ENCODE data around the gene ALDH7A1. TPM values are rescaled to one million over a fixed set of nuclear protein-coding genes. Genes with fewer than 3 reads are reported as not detected.
"Not testable (repeated sequence)": the region's sequence is repeated elsewhere in the genome, so short reads cannot be mapped to it uniquely, and the experiment has no call there.

The ALDH7A1 gene
- total RNA-seq, 1 donor from 2014 or later: 90.6 TPM

DNA sequence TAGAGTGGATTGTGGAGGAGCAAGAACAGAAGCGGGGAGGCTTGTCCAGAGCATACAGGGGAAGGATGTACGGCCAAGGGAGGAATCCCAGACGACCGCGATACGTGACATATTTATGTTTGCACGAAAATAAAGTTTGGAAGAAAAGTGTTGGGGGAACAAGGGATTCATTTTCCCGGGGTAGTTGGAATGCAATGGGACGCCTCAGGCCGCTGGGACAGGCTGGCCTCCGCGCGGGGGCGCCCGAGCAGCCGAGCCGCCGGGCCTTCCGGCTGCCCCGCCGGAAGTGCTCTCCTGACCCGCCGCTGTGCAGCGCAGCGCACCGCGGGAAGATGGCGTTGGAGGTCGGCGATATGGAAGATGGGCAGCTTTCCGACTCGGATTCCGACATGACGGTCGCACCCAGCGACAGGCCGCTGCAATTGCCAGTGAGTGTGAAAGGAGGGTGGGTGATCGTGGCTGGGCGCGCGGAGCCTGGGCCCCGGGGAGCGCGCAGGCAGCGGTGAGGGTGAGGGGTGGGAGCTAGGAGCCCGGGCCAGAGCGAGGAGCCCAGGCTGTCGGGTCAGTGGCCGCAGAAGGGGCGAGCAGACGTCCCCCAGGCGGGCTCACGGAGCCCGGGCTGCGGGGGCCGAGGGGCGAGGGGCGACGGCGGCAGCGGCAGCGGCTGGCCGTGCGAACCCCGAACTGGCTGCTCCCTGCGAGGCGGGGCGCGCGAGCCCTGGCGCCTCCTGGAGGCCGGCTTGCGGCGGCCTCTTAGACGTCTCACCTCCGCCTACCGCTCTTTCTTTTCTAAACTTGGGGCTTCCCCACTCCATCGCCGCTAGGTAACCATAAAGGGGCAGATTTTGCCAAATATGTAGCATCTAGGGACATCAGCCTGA, 5.9 kb upstream of the ALDH7A1 start, which contains the start of gene PHAX:
Gene PHAX, plus strand, starts transcription at position 317 of the 881 bp plus-strand sequence. Its CDS starts 16 bp downstream, at position 333.
- Histone ChIP-seq H3K27me3 (ENCODE audit: insufficient read depth, low read length) (no peaks in the 10 kb centered on the region), H2AFZ (ENCODE audit: low read depth, low read length) (peak within 1 kb of the TSS; percentile 96), H3K4me3 (ENCODE audit: insufficient read depth, low read depth, low read length) (peak within 1 kb of the TSS; percentile 87), H3K4me1 (ENCODE audit: insufficient read depth, low read length) (peaks cover 5% of the 10 kb centered on the region), H3K9me3 (ENCODE audit: insufficient read depth, low read depth, low read length) (no peaks in the 10 kb centered on the region), H3K4me2 (ENCODE audit: low read length) (peak within 1 kb of the TSS; percentile 85), H3K79me2 (ENCODE audit: insufficient read depth, low read length) (peaks cover 49% of the 10 kb centered on the region), H3K36me3 (ENCODE audit: insufficient read depth, low read length) (peaks cover 11% of the 10 kb centered on the region), H3K27ac (ENCODE audit: low read depth, low read length) (peak within 1 kb of the TSS; percentile 88), H3K9ac (ENCODE audit: low read length) (peak within 1 kb of the TSS; percentile 92), H4K20me1 (ENCODE audit: insufficient read depth, low read length) (peaks cover 24% of the 10 kb centered on the region)
- DNase-seq (ENCODE audit: low read depth) (peak; percentile 64), FAIRE-seq (no peak)
- H3K27me3 Mint-ChIP-seq (ENCODE audit: low read depth, unreplicated experiment): no peaks in the 10 kb centered on the region
- H3K36me3 Mint-ChIP-seq (ENCODE audit: low read depth, unreplicated experiment): peaks cover 7% of the 10 kb centered on the region
- H3K4me3 Mint-ChIP-seq (ENCODE audit: unreplicated experiment): peak within 1 kb of the TSS; percentile 99
- TF ChIP-seq, protein P1, sequence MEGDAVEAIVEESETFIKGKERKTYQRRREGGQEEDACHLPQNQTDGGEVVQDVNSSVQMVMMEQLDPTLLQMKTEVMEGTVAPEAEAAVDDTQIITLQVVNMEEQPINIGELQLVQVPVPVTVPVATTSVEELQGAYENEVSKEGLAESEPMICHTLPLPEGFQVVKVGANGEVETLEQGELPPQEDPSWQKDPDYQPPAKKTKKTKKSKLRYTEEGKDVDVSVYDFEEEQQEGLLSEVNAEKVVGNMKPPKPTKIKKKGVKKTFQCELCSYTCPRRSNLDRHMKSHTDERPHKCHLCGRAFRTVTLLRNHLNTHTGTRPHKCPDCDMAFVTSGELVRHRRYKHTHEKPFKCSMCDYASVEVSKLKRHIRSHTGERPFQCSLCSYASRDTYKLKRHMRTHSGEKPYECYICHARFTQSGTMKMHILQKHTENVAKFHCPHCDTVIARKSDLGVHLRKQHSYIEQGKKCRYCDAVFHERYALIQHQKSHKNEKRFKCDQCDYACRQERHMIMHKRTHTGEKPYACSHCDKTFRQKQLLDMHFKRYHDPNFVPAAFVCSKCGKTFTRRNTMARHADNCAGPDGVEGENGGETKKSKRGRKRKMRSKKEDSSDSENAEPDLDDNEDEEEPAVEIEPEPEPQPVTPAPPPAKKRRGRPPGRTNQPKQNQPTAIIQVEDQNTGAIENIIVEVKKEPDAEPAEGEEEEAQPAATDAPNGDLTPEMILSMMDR (IDR thresholded peaks at IDR 0.05; ENCODE audit: insufficient read depth, low read depth, low read length): peak; percentile 67
- no peak for TF ChIP-seq EZH2 (IDR thresholded peaks at IDR 0.05; ENCODE audit: insufficient read depth, low read length)
- no peaks in the 10 kb centered on the region for H3K9me3 Mint-ChIP-seq (ENCODE audit: unreplicated experiment)
- H3K27ac Mint-ChIP-seq (ENCODE audit: unreplicated experiment): peak within 1 kb of the TSS; percentile 94
- peaks cover 8% of the 10 kb centered on the region for H3K4me1 Mint-ChIP-seq (ENCODE audit: low read depth, unreplicated experiment)

DNA sequence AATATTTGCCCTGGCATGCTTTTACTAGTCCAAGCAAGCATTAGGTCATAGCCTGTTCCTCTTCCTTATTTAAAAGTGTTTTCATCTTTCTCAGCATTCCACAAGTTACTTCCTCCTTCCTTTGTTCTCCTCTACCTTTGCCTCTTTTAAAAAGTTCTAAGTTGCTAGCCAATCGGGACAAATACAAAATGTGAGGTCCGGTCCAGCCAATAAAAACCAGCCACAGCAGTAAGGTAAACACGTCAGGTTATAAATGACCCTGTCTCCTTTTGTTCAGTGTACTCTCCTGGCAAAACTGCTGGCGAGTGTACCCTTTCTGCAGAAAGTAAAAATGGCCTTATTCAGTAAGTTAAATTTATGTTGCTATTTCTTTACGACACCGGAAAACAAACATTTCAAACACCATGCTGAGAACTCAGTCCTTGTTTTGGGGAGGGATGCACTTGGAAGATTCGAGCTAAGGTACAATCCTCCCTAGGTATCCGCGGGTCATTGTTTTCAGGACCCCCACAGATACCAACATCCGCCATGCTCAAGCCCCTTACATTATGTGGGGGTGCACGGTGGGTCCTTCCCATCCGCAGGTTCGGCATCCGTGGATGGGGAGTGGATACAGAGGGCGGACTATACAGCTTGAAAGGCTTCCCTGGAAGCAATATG, 5.1 kb upstream of the ALDH7A1 start:
- peak overlapping the region; percentile 92 for H3K9ac ChIP-seq (ENCODE audit: low read length)
- H3K9me3 ChIP-seq (ENCODE audit: insufficient read depth, low read depth, low read length); H3K27me3 ChIP-seq (ENCODE audit: insufficient read depth, low read length); H3K4me1 ChIP-seq (ENCODE audit: insufficient read depth, low read length); FAIRE-seq; H3K4me1 Mint-ChIP-seq (ENCODE audit: low read depth, unreplicated experiment); H3K27me3 Mint-ChIP-seq (ENCODE audit: low read depth, unreplicated experiment); H3K9me3 Mint-ChIP-seq (ENCODE audit: unreplicated experiment); DNase-seq (ENCODE audit: low read depth); H3K36me3 ChIP-seq (ENCODE audit: insufficient read depth, low read length); H3K36me3 Mint-ChIP-seq (ENCODE audit: low read depth, unreplicated experiment): not testable (repeated sequence)
- peak overlapping the region; percentile 96 for H2AFZ ChIP-seq (ENCODE audit: low read depth, low read length)
- H3K79me2 ChIP-seq (ENCODE audit: insufficient read depth, low read length): peaks cover 41% of the 10 kb centered on the region
- peak overlapping the region; percentile 85 for H3K4me2 ChIP-seq (ENCODE audit: low read length)
- peak overlapping the region; percentile 87 for H3K4me3 ChIP-seq (ENCODE audit: insufficient read depth, low read depth, low read length)
- Mint-ChIP-seq H3K27ac (ENCODE audit: unreplicated experiment) (peak overlapping the region; percentile 67), H3K4me3 (ENCODE audit: unreplicated experiment) (peak overlapping the region; percentile 83)
- peaks cover 16% of the 10 kb centered on the region for H4K20me1 ChIP-seq (ENCODE audit: insufficient read depth, low read length)
- H3K27ac ChIP-seq (ENCODE audit: low read depth, low read length): peak overlapping the region; percentile 16

DNA sequence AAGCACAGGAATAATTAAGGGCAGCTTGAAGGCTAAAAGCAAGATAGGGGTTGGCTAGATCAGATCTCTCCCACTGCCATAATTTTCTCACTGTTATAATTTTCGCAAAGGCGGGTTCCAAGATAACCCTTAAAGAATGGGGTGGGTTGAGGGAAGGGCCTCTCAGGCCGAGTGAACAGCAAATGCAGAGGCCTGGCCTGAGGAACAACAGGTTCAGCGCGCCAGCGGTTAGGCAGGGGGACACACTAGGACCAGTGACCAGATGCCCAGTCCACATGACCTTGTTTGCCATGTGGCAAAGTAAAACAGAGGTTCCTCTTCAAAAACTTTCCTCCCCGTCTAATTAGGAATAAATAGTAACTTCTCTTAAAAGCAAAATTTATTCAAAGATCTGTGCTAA, 4.5 kb upstream of the ALDH7A1 start:
- H4K20me1 ChIP-seq (ENCODE audit: insufficient read depth, low read length): peaks cover 14% of the 10 kb centered on the region
- peaks cover 5% of the 10 kb centered on the region for H3K36me3 ChIP-seq (ENCODE audit: insufficient read depth, low read length)
- H3K79me2 ChIP-seq (ENCODE audit: insufficient read depth, low read length): peaks cover 37% of the 10 kb centered on the region
- H3K4me3 ChIP-seq (ENCODE audit: insufficient read depth, low read depth, low read length): no peak overlapping the region
- no peaks in the 10 kb centered on the region for H3K9me3 ChIP-seq (ENCODE audit: insufficient read depth, low read depth, low read length)
- no peaks in the 10 kb centered on the region for H3K27me3 ChIP-seq (ENCODE audit: insufficient read depth, low read length)
- Mint-ChIP-seq H3K4me3 (ENCODE audit: unreplicated experiment) (peak overlapping the region; percentile 83), H3K9me3 (ENCODE audit: unreplicated experiment) (no peaks in the 10 kb centered on the region), H3K27me3 (ENCODE audit: low read depth, unreplicated experiment) (no peaks in the 10 kb centered on the region), H3K27ac (ENCODE audit: unreplicated experiment) (peak overlapping the region; percentile 67), H3K4me1 (ENCODE audit: low read depth, unreplicated experiment) (peaks cover 5% of the 10 kb centered on the region), H3K36me3 (ENCODE audit: low read depth, unreplicated experiment) (peaks cover 5% of the 10 kb centered on the region)
- H3K9ac ChIP-seq (ENCODE audit: low read length): no peak overlapping the region
- H3K27ac ChIP-seq (ENCODE audit: low read depth, low read length): no peak overlapping the region
- TF ChIP-seq EZH2 (IDR thresholded peaks at IDR 0.05; ENCODE audit: insufficient read depth, low read length): no peak
- TF ChIP-seq, protein P1 (IDR thresholded peaks at IDR 0.05; ENCODE audit: insufficient read depth, low read depth, low read length): no peak
- DNase-seq (ENCODE audit: low read depth): no peak
- no peak overlapping the region for H3K4me2 ChIP-seq (ENCODE audit: low read length)
- peaks cover 5% of the 10 kb centered on the region for H3K4me1 ChIP-seq (ENCODE audit: insufficient read depth, low read length)
- no peak overlapping the region for H2AFZ ChIP-seq (ENCODE audit: low read depth, low read length)
- no peak for FAIRE-seq

All from astrocyte (in vitro differentiated cells and primary cell).